Activated naive CD4-positive, alpha-beta T cell treated with anti-CD3 and anti-CD28 coated beads, Interleukin-2, amount 10 ng/mL, durations not matched to agents 7 days and 5 days (primary cell): ENCODE data around the gene RTP2.

ENCODE experiments used
- CTCF ChIA-PET: fragments of 350-600 bp; sonication (Branson Sonifier 250); formaldehyde crosslinking; loops from one replicate; lab custom pipeline; 2021; ENCODE audit warnings: antibody characterized with exemption; lab: Charles Lee
- DNase-seq: peaks from one replicate; pipeline ENCODE4 v3.0.0-alpha.2; 2020
- H3K27ac Mint-ChIP-seq: one replicate; pipeline ENCODE4 v1.8.0; 2021; ENCODE audit warnings: mild to moderate bottlenecking, moderate library complexity, mixed read lengths
- H3K27me3 Mint-ChIP-seq: one replicate; pipeline ENCODE4 v1.8.0; 2021; ENCODE audit warnings: mild to moderate bottlenecking, mixed read lengths
- H3K36me3 Mint-ChIP-seq: one replicate; pipeline ENCODE4 v1.8.0; 2021; ENCODE audit warnings: mixed read lengths
- H3K4me1 Mint-ChIP-seq: one replicate; pipeline ENCODE4 v1.8.0; 2021; ENCODE audit warnings: mixed read lengths
- H3K4me3 Mint-ChIP-seq: one replicate; pipeline ENCODE4 v1.8.0; 2021; ENCODE audit warnings: mild to moderate bottlenecking, moderate library complexity, mixed read lengths
- H3K9me3 Mint-ChIP-seq: one replicate; pipeline ENCODE4 v1.8.0; 2021; ENCODE audit warnings: mixed read lengths

Gene RTP2

GRCh38 chr3:187702507-187703033 is at the start of gene RTP2:
RTP2 (minus strand) TSS chr3:187702557; CDS start chr3:187702128, 429 bp downstream.
- peaks cover 24% of the 10 kb centered on the region for H3K27me3 Mint-ChIP-seq
- no peaks in the 10 kb centered on the region for H3K36me3 Mint-ChIP-seq
- no peak for DNase-seq
- CTCF ChIA-PET: interaction anchor here (1.6 to 2.9 kb wide), 2 partner anchors 21 to 383 kb away, joined by 7 to 9 read pairs; no protein-coding TSS in a partner anchor
- no peak within 1 kb of the TSS for H3K27ac Mint-ChIP-seq
- no peaks in the 10 kb centered on the region for H3K9me3 Mint-ChIP-seq
- no peak within 1 kb of the TSS for H3K4me3 Mint-ChIP-seq
- H3K4me1 Mint-ChIP-seq: no peaks in the 10 kb centered on the region

GRCh38 chr3:187750513-187751123 is 48.3 kb upstream of the RTP2 start:
- Mint-ChIP-seq H3K27ac (peak overlapping the region; percentile 79), H3K4me1 (peaks cover 61% of the 10 kb centered on the region), H3K27me3 (peaks cover 2% of the 10 kb centered on the region), H3K4me3 (no peak overlapping the region), H3K36me3 (peaks cover 9% of the 10 kb centered on the region), H3K9me3 (no peaks in the 10 kb centered on the region)
- DNase-seq: peak; percentile 43
- CTCF ChIA-PET: interaction anchor here (0.7 to 1.5 kb wide), 5 partner anchors 20 to 1038 kb away, joined by 3 read pairs; no protein-coding TSS in a partner anchor

- peaks cover 7% of the 10 kb centered on the region for H3K27me3 Mint-ChIP-seq
- H3K4me1 Mint-ChIP-seq: peaks cover 66% of the 10 kb centered on the region
- DNase-seq: no peak
- no peaks in the 10 kb centered on the region for H3K9me3 Mint-ChIP-seq
- CTCF ChIA-PET: interaction anchor here (0.7 to 5.5 kb wide), 14 partner anchors 10 to 1038 kb away, joined by 3 to 50 read pairs (median 4); no protein-coding TSS in a partner anchor
- H3K27ac Mint-ChIP-seq: peak overlapping the region; percentile 79
- H3K36me3 Mint-ChIP-seq: peaks cover 13% of the 10 kb centered on the region
- H3K4me3 Mint-ChIP-seq: no peak overlapping the region
Measured at GRCh38 chr3:187750006-187750512, 47.7 kb upstream of the RTP2 start.

- Mint-ChIP-seq H3K9me3 (no peaks in the 10 kb centered on the region), H3K4me3 (peak overlapping the region; percentile 99), H3K27me3 (peaks cover 16% of the 10 kb centered on the region), H3K27ac (peak overlapping the region; percentile 100), H3K4me1 (peaks cover 61% of the 10 kb centered on the region), H3K36me3 (peaks cover 28% of the 10 kb centered on the region)
- peak; percentile 96 for DNase-seq
- CTCF ChIA-PET: interaction anchor here (0.6 to 5.5 kb wide), 23 partner anchors 8 to 1291 kb away, joined by 3 to 50 read pairs (median 3); no protein-coding TSS in a partner anchor
Measured at GRCh38 chr3:187748050-187748481, 45.7 kb upstream of the RTP2 start.

- DNase-seq: no peak
- no peaks in the 10 kb centered on the region for H3K9me3 Mint-ChIP-seq
- H3K36me3 Mint-ChIP-seq: peaks cover 28% of the 10 kb centered on the region
- peak overlapping the region; percentile 100 for H3K27ac Mint-ChIP-seq
- H3K27me3 Mint-ChIP-seq: peaks cover 16% of the 10 kb centered on the region
- peak overlapping the region; percentile 99 for H3K4me3 Mint-ChIP-seq
- CTCF ChIA-PET: interaction anchor here (0.6 to 5.5 kb wide), 22 partner anchors 8 to 1292 kb away, joined by 3 to 50 read pairs (median 4); no protein-coding TSS in a partner anchor
- peaks cover 58% of the 10 kb centered on the region for H3K4me1 Mint-ChIP-seq
Measured at GRCh38 chr3:187747506-187747905, 45.1 kb upstream of the RTP2 start.

GRCh38 chr3:187746442-187747281 is 44.3 kb upstream of the RTP2 start:
- H3K27ac Mint-ChIP-seq: peak overlapping the region; percentile 100
- CTCF ChIA-PET: interaction anchor here (0.8 to 5.5 kb wide), 16 partner anchors 8 to 1293 kb away, joined by 3 to 50 read pairs (median 4); no protein-coding TSS in a partner anchor
- H3K4me1 Mint-ChIP-seq: peaks cover 62% of the 10 kb centered on the region
- no peaks in the 10 kb centered on the region for H3K9me3 Mint-ChIP-seq
- H3K4me3 Mint-ChIP-seq: peak overlapping the region; percentile 99
- peaks cover 16% of the 10 kb centered on the region for H3K27me3 Mint-ChIP-seq
- peak; percentile 58 for DNase-seq
- peaks cover 28% of the 10 kb centered on the region for H3K36me3 Mint-ChIP-seq

GRCh38 chr3:187746059-187746441 is 43.7 kb upstream of the RTP2 start:
- peaks cover 61% of the 10 kb centered on the region for H3K4me1 Mint-ChIP-seq
- peaks cover 16% of the 10 kb centered on the region for H3K27me3 Mint-ChIP-seq
- H3K9me3 Mint-ChIP-seq: no peaks in the 10 kb centered on the region
- peak overlapping the region; percentile 100 for H3K27ac Mint-ChIP-seq
- CTCF ChIA-PET: interaction anchor here (0.8 to 5.5 kb wide), 11 partner anchors 53 to 1296 kb away, joined by 3 to 50 read pairs (median 4); no protein-coding TSS in a partner anchor
- H3K36me3 Mint-ChIP-seq: peaks cover 26% of the 10 kb centered on the region
- DNase-seq: no peak
- H3K4me3 Mint-ChIP-seq: peak overlapping the region; percentile 99

GRCh38 chr3:187745201-187746058 is 43.1 kb upstream of the RTP2 start, which contains the start of gene BCL6:
BCL6 (minus strand) TSS chr3:187745468; CDS start chr3:187733693, 11,775 bp downstream.
- Mint-ChIP-seq H3K27me3 (peaks cover 16% of the 10 kb centered on the region), H3K9me3 (no peaks in the 10 kb centered on the region), H3K4me3 (peak within 1 kb of the TSS; percentile 99), H3K36me3 (peaks cover 26% of the 10 kb centered on the region), H3K4me1 (peaks cover 60% of the 10 kb centered on the region), H3K27ac (peak within 1 kb of the TSS; percentile 100)
- CTCF ChIA-PET: interaction anchor here (0.8 to 5.5 kb wide), 12 partner anchors 53 to 1296 kb away, joined by 3 to 50 read pairs (median 4); no protein-coding TSS in a partner anchor
- peak; percentile 92 for DNase-seq

GRCh38 chr3:187744169-187745151 is 42.1 kb upstream of the RTP2 start:
- Mint-ChIP-seq H3K27me3 (peaks cover 16% of the 10 kb centered on the region), H3K9me3 (no peaks in the 10 kb centered on the region), H3K27ac (peak overlapping the region; percentile 100), H3K4me3 (peak overlapping the region; percentile 99), H3K36me3 (peaks cover 26% of the 10 kb centered on the region), H3K4me1 (peaks cover 58% of the 10 kb centered on the region)
- CTCF ChIA-PET: interaction anchor here (0.9 to 5.5 kb wide), 7 partner anchors 56 to 1297 kb away, joined by 3 to 50 read pairs (median 8); no protein-coding TSS in a partner anchor
- peak; percentile 66 for DNase-seq

- CTCF ChIA-PET: interaction anchor here (0.7 to 2.6 kb wide), 12 partner anchors 15 to 1400 kb away, joined by 3 to 30 read pairs (median 4); no protein-coding TSS in a partner anchor
- peaks cover 54% of the 10 kb centered on the region for H3K4me1 Mint-ChIP-seq
- peak overlapping the region; percentile 100 for H3K27ac Mint-ChIP-seq
- H3K9me3 Mint-ChIP-seq: no peaks in the 10 kb centered on the region
- peak overlapping the region; percentile 99 for H3K4me3 Mint-ChIP-seq
- peaks cover 26% of the 10 kb centered on the region for H3K36me3 Mint-ChIP-seq
- peak; percentile 77 for DNase-seq
- H3K27me3 Mint-ChIP-seq: peaks cover 16% of the 10 kb centered on the region
Measured at GRCh38 chr3:187743195-187744141, 41.1 kb upstream of the RTP2 start.
